Astrocyte (in vitro differentiated cells and primary cell): ENCODE data around the gene TBL1XR1.

Experiments used
- CTCF ChIP-seq: IDR thresholded peaks from 2 replicates; pipeline ENCODE4 v1.5.1; 2011; ENCODE audit warnings: low read depth, mild to moderate bottlenecking, inconsistent platforms, low read length, moderate library complexity; ENCODE audit not compliant: insufficient read depth
- EZH2 ChIP-seq: IDR thresholded peaks from 2 replicates; pipeline ENCODE4 v1.6.1; 2012; ENCODE audit warnings: mild to moderate bottlenecking, low read length, inconsistent platforms; ENCODE audit not compliant: insufficient read depth

GRCh38 chr3:177228601-177229190 is 31.4 kb upstream of the TBL1XR1 start:
- TF ChIP-seq CTCF (no peak), EZH2 (no peak)
